A673 (cell line): Measurements from ENCODE around the gene ZFYVE21.

Experiments
- EZH2 ChIP-seq: fragments of 200-600 bp; sonication (generic); IDR thresholded peaks from 2 replicates; pipeline ENCODE4 v1.6.1; 2017; ENCODE audit warnings: borderline replicate concordance, low read depth, mild to moderate bottlenecking, mixed read lengths, antibody characterized with exemption, low read length; ENCODE audit not compliant: poor library complexity, severe bottlenecking
- TF ChIP-seq, protein P1 (sequence below): fragments of 300-800, 200-600 bp; sonication (generic); conservative IDR thresholded peaks from 2 replicates; pipeline ENCODE4 v1.5.1; 2017; ENCODE audit warnings: low read depth, mild to moderate bottlenecking, antibody characterized with exemption, low read length, moderate library complexity, mixed read lengths

DNA sequence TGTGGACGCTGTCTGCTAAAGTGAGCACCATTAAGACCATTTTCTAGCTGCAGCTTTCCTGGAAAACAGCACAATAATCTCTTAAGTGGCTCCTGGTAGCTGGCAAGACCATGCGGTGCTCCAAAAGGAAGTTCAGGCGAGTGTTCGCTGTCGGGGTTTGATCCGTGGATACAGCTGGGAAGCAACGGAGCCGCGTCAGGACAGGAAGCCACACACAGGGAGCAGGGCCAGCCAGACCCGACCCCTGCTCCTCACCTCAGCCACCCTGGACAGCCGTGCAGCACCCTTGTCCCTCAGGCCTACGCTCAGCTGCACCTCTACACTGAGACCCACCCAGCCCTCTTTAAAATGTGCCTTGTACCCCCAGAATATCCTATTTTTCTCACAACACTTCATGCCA, 19.4 kb downstream of the ZFYVE21 start:
- TF ChIP-seq, protein P1, sequence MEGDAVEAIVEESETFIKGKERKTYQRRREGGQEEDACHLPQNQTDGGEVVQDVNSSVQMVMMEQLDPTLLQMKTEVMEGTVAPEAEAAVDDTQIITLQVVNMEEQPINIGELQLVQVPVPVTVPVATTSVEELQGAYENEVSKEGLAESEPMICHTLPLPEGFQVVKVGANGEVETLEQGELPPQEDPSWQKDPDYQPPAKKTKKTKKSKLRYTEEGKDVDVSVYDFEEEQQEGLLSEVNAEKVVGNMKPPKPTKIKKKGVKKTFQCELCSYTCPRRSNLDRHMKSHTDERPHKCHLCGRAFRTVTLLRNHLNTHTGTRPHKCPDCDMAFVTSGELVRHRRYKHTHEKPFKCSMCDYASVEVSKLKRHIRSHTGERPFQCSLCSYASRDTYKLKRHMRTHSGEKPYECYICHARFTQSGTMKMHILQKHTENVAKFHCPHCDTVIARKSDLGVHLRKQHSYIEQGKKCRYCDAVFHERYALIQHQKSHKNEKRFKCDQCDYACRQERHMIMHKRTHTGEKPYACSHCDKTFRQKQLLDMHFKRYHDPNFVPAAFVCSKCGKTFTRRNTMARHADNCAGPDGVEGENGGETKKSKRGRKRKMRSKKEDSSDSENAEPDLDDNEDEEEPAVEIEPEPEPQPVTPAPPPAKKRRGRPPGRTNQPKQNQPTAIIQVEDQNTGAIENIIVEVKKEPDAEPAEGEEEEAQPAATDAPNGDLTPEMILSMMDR: no peak
- no peak for TF ChIP-seq EZH2
